Central memory CD8-positive, alpha-beta T cell (primary cell): Measurements from ENCODE around the gene CAPN11.
"Not testable (repeated sequence)": the region's sequence is repeated elsewhere in the genome, so short reads cannot be mapped to it uniquely, and the experiment has no call there.

Source experiments
- ATAC-seq: fragments of 150-1000 bp; cut with Tn5 transposase; replicated peaks from 2 replicates; pipeline ENCODE4 v1.10.0; 2022; ENCODE audit warnings: mild to moderate bottlenecking, moderate FRiP score, moderate number of reproducible peaks; ENCODE audit not compliant: poor library complexity, severe bottlenecking; ENCODE audit errors: extremely low read depth
- DNase-seq, 2 donors: peaks; one replicate each; pipeline ENCODE4 v3.0.0; 2021; ENCODE audit warnings: low spot score in 2 of 2
- H3K27ac Mint-ChIP-seq: one replicate; pipeline ENCODE4 v1.8.0; 2022; ENCODE audit warnings: low read depth, mild to moderate bottlenecking, moderate library complexity, mixed read lengths
- H3K27me3 Mint-ChIP-seq: one replicate; pipeline ENCODE4 v1.8.0; 2022; ENCODE audit warnings: mixed read lengths
- H3K36me3 Mint-ChIP-seq: one replicate; pipeline ENCODE4 v1.8.0; 2022; ENCODE audit warnings: mild to moderate bottlenecking, moderate library complexity, mixed read lengths; ENCODE audit not compliant: insufficient read depth
- H3K4me1 Mint-ChIP-seq: one replicate; pipeline ENCODE4 v1.8.0; 2022; ENCODE audit warnings: mixed read lengths
- H3K4me3 Mint-ChIP-seq: one replicate; pipeline ENCODE4 v1.8.0; 2022; ENCODE audit warnings: mild to moderate bottlenecking, moderate library complexity, mixed read lengths
- H3K9me3 Mint-ChIP-seq: one replicate; pipeline ENCODE4 v1.8.0; 2022; ENCODE audit warnings: mixed read lengths

The CAPN11 gene

GRCh38 chr6:44226368-44227147 is 67.9 kb downstream of the CAPN11 start:
- H3K4me1 Mint-ChIP-seq = peaks cover 18% of the 10 kb centered on the region
- no peak overlapping the region for H3K4me3 Mint-ChIP-seq
- no peaks in the 10 kb centered on the region for H3K9me3 Mint-ChIP-seq
- DNase-seq = no peak
- H3K36me3 Mint-ChIP-seq = no peaks in the 10 kb centered on the region
- no peak overlapping the region for H3K27ac Mint-ChIP-seq
- ATAC-seq = no peak
- no peaks in the 10 kb centered on the region for H3K27me3 Mint-ChIP-seq

- Mint-ChIP-seq H3K27me3 (no peaks in the 10 kb centered on the region), H3K9me3 (no peaks in the 10 kb centered on the region), H3K36me3 (no peaks in the 10 kb centered on the region), H3K4me1 (peaks cover 18% of the 10 kb centered on the region), H3K27ac (no peak overlapping the region), H3K4me3 (no peak overlapping the region)
- ATAC-seq (no peak), DNase-seq (no peak)
Observed at GRCh38 chr6:44227148-44227793, 68.7 kb downstream of the CAPN11 start.

DNA sequence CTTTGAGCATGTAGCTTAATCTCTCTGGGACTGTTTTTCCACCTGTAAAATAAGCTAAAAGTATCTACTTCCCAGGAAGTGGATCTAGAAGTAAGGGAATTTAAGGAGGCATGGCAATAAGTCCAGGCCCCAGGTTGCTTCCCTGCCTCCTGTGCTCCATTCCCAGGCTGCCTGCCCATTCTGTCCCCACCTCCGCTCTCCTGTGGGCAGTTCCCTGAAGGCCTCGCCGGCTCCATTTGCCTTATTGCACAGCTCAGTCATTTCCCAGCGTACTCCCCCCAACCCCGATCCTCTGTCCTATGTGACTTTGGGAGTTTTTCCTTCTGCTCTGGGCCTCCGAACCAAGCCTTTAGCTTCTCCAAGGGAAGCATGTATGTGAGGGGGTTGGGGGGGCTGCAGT is 69.4 kb downstream of the CAPN11 start:
- no peak for ATAC-seq
- no peak overlapping the region for H3K4me3 Mint-ChIP-seq
- no peak overlapping the region for H3K27ac Mint-ChIP-seq
- no peaks in the 10 kb centered on the region for H3K27me3 Mint-ChIP-seq
- H3K9me3 Mint-ChIP-seq = no peaks in the 10 kb centered on the region
- H3K36me3 Mint-ChIP-seq = no peaks in the 10 kb centered on the region
- H3K4me1 Mint-ChIP-seq = peaks cover 13% of the 10 kb centered on the region
- DNase-seq = no peak

GRCh38 chr6:44228433-44228832 is 69.8 kb downstream of the CAPN11 start:
- Mint-ChIP-seq H3K27me3 (no peaks in the 10 kb centered on the region), H3K36me3 (no peaks in the 10 kb centered on the region), H3K27ac (no peak overlapping the region), H3K9me3 (no peaks in the 10 kb centered on the region), H3K4me3 (no peak overlapping the region), H3K4me1 (peaks cover 11% of the 10 kb centered on the region)
- DNase-seq = no peak
- ATAC-seq = no peak

DNA sequence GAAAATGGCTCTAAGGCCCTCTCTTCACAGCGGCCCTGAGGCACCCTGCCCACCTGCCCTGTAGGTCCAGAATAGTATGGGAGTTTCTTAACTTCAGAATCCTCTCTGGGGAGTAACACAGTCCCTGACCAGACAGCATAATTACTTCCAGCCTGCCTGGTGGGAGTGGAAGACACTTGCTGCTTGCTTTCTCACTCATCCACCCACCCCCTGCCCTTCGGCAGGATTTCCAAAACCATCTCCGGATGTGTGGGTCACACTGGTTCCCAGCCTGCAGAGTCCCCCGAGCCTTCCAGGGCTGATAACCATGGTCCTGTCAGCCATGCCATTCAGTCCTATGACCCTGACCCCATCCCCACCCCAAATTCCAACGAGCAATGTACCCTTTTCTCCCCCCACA is 70.2 kb downstream of the CAPN11 start:
- Mint-ChIP-seq H3K27ac (no peak overlapping the region), H3K27me3 (no peaks in the 10 kb centered on the region), H3K9me3 (no peaks in the 10 kb centered on the region), H3K4me1 (peaks cover 15% of the 10 kb centered on the region), H3K4me3 (no peak overlapping the region), H3K36me3 (no peaks in the 10 kb centered on the region)
- ATAC-seq = no peak
- DNase-seq = no peak

GRCh38 chr6:44229376-44230033 is 70.9 kb downstream of the CAPN11 start:
- ATAC-seq (no peak), DNase-seq (no peak)
- Mint-ChIP-seq H3K4me3 (no peak overlapping the region), H3K27me3 (no peaks in the 10 kb centered on the region), H3K4me1 (peaks cover 8% of the 10 kb centered on the region), H3K9me3 (no peaks in the 10 kb centered on the region), H3K36me3 (no peaks in the 10 kb centered on the region), H3K27ac (no peak overlapping the region)

- H3K36me3 Mint-ChIP-seq = no peaks in the 10 kb centered on the region
- H3K27me3 Mint-ChIP-seq = no peaks in the 10 kb centered on the region
- H3K4me1 Mint-ChIP-seq = peaks cover 5% of the 10 kb centered on the region
- H3K27ac Mint-ChIP-seq = no peak overlapping the region
- DNase-seq (no peak), ATAC-seq (no peak)
- H3K9me3 Mint-ChIP-seq = no peaks in the 10 kb centered on the region
- no peak overlapping the region for H3K4me3 Mint-ChIP-seq
Observed at GRCh38 chr6:44230034-44230675, 71.5 kb downstream of the CAPN11 start.

DNA sequence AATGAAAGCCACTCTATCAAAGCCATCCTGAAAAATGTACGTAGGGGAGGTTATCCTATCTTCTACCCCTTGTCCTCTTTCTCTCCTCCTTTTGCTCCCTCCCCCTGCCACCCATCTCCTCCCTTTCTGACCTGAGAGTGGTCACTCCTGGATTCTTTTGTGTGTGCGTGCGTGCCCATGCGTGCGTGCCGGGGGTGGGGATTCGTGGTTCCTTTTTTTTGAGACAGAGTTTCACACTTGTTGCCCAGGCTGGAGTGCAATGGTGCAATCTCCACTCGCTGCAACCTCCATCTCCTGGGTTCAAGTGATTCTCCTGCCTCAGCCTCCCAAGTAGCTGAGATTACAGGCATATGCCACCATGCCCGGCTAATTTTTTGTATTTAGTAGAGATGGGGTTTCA is 72.8 kb downstream of the CAPN11 start:
- H3K4me3 Mint-ChIP-seq, H3K27me3 Mint-ChIP-seq, H3K9me3 Mint-ChIP-seq, DNase-seq, H3K36me3 Mint-ChIP-seq, ATAC-seq, H3K4me1 Mint-ChIP-seq, H3K27ac Mint-ChIP-seq: not testable (repeated sequence)

GRCh38 chr6:44232676-44233566 is 74.3 kb downstream of the CAPN11 start:
- peaks cover 8% of the 10 kb centered on the region for H3K36me3 Mint-ChIP-seq
- DNase-seq (no peak), ATAC-seq (no peak)
- H3K4me3 Mint-ChIP-seq = no peak overlapping the region
- no peaks in the 10 kb centered on the region for H3K9me3 Mint-ChIP-seq
- H3K27ac Mint-ChIP-seq = peak overlapping the region; percentile 68
- no peaks in the 10 kb centered on the region for H3K27me3 Mint-ChIP-seq
- H3K4me1 Mint-ChIP-seq = peaks cover 13% of the 10 kb centered on the region

- H3K4me1 Mint-ChIP-seq = peaks cover 20% of the 10 kb centered on the region
- H3K9me3 Mint-ChIP-seq = no peaks in the 10 kb centered on the region
- H3K36me3 Mint-ChIP-seq = peaks cover 8% of the 10 kb centered on the region
- H3K27me3 Mint-ChIP-seq = no peaks in the 10 kb centered on the region
- DNase-seq (no peak), ATAC-seq (no peak)
- H3K27ac Mint-ChIP-seq = no peak overlapping the region
- no peak overlapping the region for H3K4me3 Mint-ChIP-seq
Observed at GRCh38 chr6:44233567-44234100, 75.0 kb downstream of the CAPN11 start.
